Activated T-cell treated with anti-CD3 and anti-CD28 coated beads for 24 hours (primary cell): ENCODE data around the gene TMEM220.
"Not testable (repeated sequence)": the region's sequence is repeated elsewhere in the genome, so short reads cannot be mapped to it uniquely, and the experiment has no call there.

Experiments used
- DNase-seq: peaks from one replicate; pipeline ENCODE4 v3.0.0-alpha.2; 2020; ENCODE audit warnings: low read depth

TMEM220 gene

DNA sequence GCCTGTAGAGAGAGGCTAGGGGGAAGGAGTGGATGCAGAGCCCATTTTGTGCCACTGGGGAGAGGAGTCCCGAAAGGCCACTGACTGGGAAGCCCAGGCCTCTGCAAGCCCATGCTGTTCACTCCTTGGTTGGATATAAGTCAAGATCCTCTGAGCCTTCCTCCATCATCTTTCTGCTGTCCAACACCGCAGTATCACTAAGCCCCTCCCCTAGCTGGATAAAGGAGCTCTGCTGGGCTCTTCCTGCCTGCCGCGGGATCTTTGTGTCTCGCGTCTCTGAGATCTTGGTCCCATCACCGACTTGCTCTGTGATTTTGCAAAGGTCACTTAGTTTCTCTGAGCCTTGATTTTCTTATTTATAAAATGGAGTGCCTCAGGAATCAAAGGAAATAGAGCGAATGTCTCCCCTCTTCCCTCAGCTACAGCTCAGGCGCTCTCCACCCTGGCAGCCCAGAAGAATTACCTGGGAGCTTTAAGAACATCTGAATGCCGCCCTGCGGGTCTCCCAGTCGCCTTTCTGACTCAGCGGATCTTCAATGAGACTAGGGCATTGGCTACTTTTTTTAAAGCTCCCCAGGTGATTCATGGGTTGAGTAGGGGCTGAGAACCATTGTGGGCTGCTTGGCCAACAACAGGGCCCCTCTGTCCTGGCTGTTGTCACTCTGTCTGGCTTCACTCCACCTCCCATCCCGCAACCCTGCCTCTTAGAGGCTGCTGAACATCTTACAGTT is 25.2 kb upstream of the TMEM220 start:
- DNase-seq = no peak

DNA sequence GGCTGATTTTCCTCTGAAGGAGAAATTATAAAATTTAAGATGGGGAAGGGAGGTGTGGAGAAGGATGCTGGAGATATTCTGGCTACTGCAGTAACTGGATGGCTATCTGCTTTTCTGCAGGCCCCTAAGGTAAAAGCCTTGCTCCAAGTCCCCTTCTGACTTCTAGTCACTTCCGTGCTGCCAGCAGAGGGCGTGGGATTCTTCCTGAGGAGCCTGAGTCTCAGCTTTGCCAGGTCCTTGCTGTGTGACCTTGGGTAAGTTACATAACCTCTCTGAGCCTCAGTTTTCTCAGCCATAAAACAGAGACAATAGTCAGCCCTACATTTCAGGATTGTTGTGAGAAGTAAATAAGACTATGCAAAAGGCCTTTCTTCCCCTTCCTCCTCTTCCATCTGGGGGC is 24.3 kb upstream of the TMEM220 start:
- DNase-seq = no peak

DNA sequence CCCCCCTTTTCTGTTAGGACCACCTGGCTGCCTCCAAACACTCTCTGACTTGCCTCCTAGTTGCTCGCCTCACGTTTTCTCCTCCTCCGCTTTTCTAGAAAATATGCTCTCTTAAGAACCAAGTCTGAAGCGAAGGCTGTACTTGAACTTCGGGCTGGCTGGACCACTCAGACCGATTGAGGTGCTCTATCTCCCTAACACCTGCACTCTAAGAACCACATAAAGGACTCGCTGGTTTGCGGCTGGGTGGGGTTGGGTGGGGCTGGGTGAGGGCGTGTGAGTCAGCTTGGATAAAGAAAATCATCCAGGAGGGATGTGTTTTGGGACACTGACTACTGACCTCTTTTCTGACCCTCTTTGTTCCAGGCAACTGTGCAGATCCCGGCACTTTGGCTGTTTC is 22.9 kb upstream of the TMEM220 start:
- no peak for DNase-seq

DNA sequence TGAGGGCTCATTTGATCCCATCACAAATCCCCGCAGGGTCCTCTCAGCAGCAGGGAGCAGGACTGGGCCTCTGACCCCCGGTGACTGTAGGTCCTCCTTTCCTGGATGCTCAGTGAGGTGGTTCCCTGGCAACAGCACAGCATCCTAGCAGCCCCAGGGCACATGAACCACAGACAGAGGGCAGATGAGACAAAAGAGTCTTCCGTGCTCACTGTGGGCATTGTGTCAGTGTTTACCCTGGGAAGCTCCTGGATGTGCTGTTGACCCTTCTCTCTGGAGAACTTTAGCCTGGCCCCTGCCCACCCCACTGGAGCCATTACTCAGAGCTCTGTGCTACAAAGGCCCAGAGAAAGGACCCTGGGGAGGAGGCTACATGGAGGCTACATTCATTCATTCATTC is 21.7 kb upstream of the TMEM220 start:
- no peak for DNase-seq

DNA sequence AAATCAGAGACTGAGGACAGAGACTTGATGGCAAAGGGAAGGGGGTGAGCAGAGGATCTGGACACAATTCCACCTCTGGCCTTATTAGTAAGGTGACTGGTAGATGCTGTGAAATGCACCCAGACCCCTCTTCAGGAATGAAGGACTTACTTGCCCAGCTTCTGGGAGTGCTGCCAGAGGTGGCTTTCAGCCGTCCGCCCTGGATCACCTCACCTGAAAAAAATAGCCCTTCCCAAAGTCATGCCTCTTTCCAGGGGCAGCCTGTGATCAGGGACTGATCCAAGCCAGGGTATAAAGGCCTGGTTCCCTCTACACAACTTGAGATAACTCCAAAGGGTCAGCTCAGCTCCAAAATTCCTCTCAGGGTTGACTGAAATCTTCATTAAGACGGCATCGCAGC is 20.4 kb upstream of the TMEM220 start:
- DNase-seq = no peak

DNA sequence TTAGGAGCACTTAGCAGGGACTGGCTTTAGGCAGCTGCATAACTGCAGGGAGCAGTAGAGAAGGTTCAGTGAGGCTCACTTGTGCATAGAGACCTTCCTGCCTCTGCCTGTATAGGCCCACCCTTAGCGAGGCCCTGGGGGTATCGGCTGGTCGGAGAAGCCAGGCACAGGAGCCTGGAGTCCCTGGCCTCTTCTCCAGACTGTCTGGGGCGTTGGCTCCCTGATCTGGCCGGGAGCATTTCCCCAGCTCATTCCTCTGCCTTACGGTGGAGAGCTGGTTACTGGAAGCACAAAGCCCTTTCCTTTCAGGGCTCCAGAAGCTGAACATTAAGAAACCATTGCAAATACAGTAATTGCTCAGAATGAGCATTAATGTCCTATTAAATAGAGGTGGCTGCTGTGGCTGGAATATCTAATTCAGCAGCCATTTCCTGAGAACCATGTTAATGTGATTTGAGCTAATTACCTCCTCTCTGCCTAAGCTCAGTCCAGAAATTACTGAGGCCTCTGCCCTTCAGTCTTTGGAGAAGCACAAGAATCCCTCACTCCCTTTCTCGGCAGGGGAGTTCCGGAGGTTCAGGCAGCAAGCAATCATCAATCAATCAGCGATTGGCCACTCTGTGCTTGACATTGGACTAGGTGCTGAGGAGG is 18.8 kb upstream of the TMEM220 start:
- no peak for DNase-seq

DNA sequence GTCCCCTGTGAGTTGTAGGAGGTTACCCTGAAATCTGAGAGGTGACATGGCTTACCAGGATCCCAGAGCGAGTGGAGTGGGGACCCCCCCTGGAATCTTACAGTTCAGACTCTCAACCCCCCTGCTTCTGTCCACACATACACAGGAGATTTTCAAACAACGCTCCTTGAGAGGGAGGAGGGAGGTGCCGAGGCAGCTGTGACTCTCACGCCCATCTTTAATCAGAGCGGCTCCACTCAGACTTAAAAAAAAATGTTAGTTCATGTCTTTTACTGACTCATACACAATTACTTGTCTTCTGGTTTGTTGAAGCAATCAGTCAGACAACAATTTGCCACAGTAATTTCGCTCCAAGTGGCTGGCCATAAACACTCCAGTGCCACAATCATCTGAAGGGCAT is 15.4 kb upstream of the TMEM220 start:
- DNase-seq = no peak

DNA sequence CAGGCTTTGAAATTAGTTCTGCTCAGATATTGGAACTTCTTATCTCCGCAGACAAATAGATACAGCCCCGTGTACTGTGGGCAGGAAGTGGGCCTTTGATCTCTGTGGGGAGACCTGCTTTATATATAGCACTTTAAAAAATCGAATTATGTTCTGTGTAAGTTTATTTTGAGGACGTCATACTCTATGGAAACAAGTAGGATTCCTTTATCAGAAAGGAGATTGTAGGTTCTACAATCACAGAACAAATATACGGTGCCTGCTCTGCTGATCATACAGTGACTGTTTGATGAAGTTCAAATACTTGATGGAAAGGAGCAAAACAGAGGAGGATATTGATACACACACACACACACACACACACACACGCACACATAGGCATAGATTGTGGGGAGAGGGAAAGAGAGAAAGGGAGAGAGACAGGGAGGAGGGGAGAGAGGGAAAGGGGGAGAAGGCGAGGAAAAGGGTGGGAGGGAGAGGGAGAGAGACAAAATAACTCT is 14.7 kb upstream of the TMEM220 start:
- no peak for DNase-seq

DNA sequence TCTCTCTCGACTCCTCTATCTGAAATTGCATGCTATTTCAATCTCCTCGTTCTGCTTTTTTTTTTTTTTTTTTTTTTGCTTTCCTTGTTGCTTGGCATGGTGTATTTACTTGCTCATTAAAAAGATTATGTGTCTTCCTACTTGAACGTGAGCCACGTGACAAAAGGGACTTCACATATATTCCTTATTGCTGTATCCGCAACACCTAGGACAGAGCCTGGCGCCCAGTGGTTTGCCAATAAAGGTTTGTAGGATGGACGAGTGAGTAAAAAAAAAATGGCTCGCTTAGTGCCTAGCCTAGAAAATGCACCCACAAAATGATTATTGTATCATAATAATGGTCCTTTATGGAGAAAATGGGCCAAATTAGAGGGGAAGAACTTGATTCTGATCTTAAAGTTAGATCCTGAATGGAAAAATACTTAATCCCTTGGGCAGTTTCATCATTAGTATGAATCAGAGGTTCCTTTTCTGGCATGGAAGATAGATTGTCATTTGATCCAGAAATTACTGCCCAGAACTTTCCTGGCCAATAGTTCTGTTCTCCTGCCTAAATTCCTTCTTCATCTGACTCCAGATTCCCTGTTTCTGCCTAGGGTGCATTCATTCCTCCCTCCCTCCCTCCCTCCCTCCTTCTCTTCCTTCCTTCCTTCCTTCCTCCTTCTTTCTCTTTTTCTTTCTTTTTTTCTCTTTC is 13.6 kb upstream of the TMEM220 start:
- no peak for DNase-seq

DNA sequence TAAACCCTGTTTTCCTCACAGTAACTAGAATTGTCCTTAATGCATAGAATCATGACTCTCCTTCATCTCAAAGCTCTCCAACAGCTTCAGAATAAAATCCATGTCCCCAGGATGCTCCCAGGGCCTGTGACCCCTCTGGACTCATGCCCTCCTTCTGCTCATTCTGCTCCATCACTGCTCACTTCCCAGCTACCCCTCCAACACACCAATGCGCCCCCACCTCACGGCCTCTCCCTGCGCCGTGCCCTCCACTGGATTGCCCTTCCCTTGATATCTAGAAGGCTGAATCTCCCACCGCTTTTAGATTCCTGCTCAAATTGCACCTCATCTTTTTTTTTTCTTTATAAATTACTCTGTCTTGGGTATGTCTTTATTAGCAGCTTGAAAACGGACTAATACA is 12.6 kb upstream of the TMEM220 start:
- no peak for DNase-seq

DNA sequence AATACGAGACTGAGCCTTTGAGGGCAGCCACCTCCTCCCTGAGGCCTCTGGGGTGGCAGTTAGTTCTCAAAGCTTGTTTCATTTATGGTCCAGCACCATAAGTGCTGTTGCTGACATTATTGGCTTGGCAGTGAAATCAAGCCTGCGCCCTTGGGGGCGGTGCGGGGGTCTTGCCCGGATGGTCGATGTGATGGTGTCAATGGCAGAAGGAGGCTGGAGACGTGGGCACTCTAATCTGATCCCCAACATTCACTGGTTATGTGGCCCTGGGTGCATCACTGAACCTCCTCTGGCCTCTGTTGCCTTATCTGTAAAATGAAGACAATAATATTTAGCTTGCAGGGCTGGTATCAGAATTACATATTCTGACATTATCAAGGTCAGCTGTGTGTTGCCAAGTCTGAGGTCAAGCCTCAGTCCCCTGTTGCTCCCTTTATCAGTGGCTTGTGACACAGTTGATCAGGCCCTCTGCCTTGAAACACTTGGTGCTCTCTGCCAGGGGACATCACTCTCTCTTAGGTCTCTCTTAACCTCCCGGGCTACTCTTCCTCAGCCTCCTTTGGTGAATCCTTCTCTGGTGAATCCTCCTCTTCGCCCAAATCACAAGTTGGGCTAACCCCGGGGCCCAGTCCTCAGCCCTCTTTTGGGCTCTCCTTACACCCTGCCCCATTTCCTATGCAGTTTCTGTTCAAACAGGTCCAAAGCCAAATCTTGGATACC is 11.8 kb upstream of the TMEM220 start:
- no peak for DNase-seq

DNA sequence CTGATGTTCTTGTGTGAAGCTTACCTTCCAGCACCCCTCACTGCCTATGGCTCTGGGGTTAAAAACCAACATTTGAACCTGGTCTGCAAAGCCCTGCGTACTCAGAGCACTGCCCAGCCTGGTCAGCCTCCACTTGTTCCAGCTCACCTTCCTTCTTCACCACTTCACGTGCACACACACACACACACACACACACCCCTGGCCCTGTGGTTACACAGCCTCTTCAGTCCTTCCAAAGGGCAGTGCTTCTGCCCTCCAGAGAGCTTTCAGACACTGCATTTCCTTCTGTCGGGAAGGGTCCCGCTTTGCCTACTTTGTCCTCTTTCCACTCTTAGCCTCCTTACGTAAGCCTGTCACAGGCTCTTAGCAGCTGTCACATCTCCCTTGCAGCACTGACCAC is 9.6 kb upstream of the TMEM220 start:
- DNase-seq = no peak

DNA sequence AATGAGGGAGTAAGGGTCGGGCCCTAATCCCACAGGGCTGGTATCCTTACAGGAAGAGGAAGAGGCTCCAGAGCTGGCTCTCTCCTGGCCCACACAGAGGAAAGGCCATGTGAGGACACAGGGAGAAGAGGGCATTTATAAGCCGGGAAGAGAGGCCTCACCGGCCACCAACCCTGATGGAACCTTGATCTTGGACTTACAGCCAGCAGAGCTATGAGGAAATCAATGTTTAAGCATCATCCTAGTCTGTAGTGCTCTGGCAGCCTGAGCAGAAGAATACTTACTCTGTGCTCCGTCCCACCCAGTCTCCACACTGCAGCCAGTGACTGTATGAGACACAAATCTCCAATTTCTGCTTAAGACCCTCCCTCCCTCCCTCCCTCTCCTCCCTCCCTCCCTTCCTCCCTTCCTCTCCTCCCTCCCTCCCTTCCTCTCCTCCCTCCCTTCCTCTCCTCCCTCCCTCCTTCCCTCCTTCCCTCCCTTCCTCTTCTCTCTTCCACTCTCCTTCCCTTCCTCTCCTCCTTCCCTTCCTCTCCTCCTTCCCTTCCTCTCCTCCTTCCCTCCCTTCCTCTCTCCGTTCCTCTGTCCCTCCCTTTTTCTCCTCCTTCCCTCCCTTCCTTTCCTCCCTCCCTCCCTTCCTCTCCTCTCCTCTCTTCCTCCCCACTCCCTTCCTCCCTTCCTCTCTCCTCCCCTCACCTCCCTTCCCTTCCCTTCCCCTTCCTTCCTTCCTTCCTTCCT is 8.9 kb upstream of the TMEM220 start:
- no peak for DNase-seq

DNA sequence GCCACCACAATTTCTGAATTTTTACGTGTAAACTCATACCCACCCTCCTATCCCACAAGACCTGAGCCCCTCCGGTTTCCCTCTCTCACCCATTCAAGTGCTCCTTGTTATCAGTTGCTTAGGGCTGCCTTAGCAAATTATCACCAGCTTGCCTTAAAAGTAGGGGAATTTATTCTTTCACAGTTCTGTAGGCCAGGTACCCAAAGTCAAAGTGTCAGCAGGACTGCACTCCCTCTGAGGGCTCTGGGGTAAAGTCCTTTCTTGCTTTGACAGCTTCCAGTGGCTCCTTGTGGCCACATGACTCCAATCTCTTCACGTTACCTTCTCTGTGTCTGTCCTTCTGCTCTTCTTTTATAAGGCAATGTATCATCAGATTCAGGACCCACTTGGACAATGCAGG is 7.9 kb upstream of the TMEM220 start:
- no peak for DNase-seq

DNA sequence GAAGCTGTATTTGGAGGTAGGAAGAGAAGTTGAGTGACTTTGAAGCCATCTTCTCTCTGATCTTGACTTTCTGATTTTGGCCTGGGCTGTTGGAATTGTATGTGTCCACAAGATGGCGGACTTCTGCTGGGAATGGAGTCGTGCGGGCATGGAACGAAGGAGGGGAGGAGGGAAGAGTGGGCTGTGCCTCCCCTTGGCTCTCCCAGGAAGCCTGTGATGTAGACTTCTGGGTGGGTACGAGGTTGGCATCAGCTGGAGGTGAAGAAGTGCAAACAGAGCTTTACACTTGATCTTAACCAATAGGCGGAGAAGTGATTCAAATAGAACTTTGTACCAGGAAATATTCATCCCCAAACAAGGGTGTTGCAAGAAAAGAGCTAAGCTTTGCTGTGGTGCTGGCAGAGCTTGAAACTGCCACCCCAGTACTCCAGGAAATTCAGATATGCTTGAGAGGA is 7.4 kb upstream of the TMEM220 start:
- DNase-seq = peak; percentile 16

DNA sequence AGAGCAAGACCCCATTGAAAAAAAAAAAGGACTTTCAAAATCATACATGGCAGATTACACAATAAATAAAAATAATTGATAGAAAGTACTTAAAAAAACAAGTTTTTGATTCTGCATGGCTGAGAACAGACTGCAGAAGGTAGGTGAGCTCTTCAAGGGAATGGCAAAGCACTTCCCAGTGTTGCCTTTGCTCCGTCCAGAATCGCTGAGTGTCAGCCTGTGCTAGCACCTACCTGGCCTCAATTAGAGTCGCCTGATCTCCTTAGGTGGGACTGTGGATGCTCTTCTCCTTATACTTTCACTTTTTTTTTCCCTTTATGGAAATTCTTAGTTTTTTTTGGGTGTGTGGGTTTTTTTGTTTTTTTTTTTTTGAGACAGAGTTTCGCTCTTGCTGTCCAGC is 6.0 kb upstream of the TMEM220 start:
- no peak for DNase-seq

DNA sequence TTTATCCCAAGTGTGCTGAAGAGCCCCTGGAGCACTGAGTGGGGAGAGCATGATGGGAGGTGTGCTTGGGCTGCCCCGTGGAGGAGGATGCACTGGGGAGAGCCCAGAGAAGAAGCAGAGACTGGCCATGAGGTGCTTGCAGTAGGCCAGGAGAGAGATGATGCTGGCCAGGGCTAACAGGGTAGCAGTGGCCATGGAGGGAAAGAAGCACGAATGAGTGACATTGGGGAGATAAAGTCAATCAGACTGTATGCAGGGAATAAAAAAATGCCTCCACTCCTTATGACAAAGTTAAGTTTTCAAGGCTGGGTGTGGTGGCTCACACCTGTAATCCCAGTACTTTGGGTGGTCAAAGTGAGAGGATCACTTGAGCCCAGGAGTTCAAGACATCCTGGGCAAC is 5.4 kb upstream of the TMEM220 start:
- no peak for DNase-seq

DNA sequence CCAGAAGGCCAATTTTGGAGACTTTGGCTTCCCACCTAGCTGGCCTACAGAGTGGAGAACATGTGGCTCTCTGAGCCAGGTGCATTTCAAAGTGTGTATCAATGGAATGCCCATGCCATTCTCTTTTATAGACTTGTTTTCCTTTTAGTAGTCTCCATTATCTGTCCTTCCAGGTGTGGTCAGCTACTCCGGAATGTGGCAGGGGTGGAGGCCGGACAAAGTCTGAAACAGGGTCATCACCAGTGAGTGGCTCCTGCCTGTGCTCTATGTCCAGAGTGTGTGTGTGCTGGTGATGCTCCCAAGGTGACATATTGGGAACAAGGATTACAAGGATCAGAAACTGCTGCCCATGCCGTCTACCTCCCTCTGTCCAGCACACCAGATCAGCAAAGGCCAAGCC is 3.8 kb upstream of the TMEM220 start:
- DNase-seq = no peak

DNA sequence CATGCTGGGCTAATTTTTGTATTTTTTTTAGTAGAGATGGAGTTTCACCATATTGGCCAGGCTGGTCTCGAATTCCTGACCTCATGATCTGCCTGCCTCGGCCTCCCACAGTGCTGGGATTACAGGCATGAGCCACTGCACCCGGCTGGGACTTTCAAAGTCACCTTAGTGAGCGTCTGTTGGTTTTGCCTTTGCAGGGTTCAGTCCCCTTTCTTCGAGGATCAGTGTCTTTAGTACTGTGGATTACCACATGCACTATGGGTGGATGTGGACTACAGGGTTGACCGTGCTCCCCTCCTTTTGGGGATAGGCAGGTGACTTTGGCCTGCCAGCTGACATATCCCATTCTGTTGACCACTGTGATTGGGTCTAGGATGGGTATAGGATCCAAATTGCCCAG is 2.3 kb upstream of the TMEM220 start:
- not testable (repeated sequence) for DNase-seq

DNA sequence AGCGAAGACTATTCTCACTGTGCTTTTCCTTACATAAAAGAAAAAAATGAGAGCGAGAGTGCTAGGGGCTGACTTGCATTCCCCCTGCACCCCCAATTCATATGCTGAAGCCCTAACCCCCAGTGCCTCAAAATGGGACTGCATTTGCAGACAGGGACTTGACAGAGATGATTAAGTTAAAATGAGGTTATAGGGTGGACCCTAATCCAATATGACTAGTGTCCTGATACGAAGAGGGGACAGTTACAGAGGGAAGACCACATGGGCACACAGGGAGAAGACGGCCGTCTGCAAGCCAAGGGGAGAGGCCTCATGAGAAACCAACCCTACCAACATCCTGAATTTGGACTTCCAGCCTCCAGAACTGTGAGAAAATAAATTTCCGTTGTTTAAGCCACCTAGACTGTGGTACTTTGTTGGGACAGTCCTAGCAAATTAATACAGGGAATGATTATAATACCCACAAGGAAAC is 1.6 kb upstream of the TMEM220 start:
- no peak for DNase-seq

DNA sequence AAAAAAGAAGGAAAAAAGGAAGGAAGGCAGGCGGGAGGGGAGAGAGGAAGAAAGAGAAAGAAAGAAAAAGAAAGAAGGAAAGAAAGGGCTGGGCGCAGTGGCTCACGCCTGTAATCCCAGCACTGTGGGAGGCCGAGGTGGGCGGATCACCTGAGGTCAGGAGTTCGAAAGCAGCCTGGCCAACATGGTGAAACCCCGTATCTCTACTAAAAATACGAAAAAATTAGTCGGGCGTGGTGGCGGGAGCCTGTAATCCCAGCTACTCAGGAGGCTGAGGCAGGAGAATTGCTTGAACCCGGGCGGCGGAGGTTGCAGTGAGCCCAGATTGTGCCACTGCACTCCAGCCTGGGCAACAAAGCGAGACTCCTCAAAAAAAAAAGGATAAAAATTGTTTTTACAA is 424 bp upstream of the TMEM220 start:
- DNase-seq = not testable (repeated sequence)
